Body of pancreas (tissue), 4 donors: ENCODE measurements around the gene FAM120B.

Experiments used
- CTCF ChIP-seq, 7 experiments: fragments of 450-650 bp in 4 of 7; fragments of 200-600 bp in 3 of 7; sonication (generic) in 3 of 7; IDR thresholded peaks; one replicate each; pipeline ENCODE4 v1.5.1; 2016 to 2019; ENCODE audit warnings: antibody characterized with exemption in 7 of 7
- POLR2A ChIP-seq, 3 donors: fragments of 450-650 bp; IDR thresholded peaks; one replicate each; pipeline ENCODE4 v1.6.1; 2016; ENCODE audit warnings: antibody characterized with exemption in 3 of 3, mild to moderate bottlenecking in 2 of 3

GRCh38 chr6:170446841-170447560, 140.4 kb downstream of the FAM120B start:
- TF ChIP-seq POLR2A (IDR thresholded peaks at IDR 0.05) = no peak
- TF ChIP-seq CTCF (IDR thresholded peaks at IDR 0.05) = no peak
